ENCODE results near the gene CBX8. TPM values are rescaled to one million over a fixed set of nuclear protein-coding genes. Genes with fewer than 3 reads are reported as not detected.

Gene CBX8
- total and polyA plus RNA-seq, 2 of the 13 experiments (the other 11 are each of a cell fraction or from before 2014, with no cell fraction given) = 0.34 to 12.6 TPM

DNA sequence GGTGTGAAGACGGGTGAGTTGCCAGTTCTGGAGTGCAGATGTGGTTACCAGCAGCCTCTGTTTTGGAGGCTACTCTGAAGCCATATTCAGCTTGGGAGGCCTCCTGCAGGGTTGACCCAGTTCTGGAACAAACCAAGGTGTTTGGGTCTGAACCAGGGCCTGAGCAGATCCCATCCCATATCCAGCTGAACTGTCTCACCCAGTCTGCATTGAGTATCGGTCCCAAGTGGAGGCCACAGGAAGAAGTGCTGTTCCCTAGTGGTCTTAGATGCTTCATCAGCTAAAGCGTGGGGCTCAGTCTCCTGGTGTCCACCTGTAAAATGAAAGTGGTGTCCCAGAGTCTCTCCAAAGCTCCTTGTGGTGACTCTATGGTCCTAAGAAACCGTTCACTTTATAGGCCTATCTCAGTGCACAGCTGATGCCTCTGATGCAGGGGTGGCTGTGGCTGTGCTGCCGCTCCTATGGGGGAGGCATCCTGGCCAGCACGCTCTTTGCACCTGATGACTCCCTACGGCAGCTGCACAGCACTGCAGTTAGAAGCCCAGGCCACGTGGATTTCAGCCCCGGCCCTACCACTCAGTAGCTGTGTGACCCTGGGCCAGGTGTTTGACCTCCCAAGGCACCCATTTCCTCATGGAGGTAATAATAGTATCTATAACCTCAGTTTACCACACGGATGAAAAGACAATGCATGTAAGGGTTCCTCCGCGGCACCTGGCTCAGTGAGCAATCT is 21.3 kb upstream of the CBX8 start (continued):
- TF ChIP-seq, protein P1, sequence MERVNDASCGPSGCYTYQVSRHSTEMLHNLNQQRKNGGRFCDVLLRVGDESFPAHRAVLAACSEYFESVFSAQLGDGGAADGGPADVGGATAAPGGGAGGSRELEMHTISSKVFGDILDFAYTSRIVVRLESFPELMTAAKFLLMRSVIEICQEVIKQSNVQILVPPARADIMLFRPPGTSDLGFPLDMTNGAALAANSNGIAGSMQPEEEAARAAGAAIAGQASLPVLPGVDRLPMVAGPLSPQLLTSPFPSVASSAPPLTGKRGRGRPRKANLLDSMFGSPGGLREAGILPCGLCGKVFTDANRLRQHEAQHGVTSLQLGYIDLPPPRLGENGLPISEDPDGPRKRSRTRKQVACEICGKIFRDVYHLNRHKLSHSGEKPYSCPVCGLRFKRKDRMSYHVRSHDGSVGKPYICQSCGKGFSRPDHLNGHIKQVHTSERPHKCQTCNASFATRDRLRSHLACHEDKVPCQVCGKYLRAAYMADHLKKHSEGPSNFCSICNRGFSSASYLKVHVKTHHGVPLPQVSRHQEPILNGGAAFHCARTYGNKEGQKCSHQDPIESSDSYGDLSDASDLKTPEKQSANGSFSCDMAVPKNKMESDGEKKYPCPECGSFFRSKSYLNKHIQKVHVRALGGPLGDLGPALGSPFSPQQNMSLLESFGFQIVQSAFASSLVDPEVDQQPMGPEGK (CRISPR knock-in tag; IDR thresholded peaks at IDR 0.05) = peak; percentile 57; the same call in 1 of the 2 replicates
- TF ChIP-seq, protein P2, sequence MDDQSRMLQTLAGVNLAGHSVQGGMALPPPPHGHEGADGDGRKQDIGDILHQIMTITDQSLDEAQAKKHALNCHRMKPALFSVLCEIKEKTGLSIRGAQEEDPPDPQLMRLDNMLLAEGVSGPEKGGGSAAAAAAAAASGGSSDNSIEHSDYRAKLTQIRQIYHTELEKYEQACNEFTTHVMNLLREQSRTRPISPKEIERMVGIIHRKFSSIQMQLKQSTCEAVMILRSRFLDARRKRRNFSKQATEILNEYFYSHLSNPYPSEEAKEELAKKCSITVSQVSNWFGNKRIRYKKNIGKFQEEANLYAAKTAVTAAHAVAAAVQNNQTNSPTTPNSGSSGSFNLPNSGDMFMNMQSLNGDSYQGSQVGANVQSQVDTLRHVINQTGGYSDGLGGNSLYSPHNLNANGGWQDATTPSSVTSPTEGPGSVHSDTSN (CRISPR knock-in tag; IDR thresholded peaks at IDR 0.05; ENCODE audit: borderline replicate concordance) = no peak
- TF ChIP-seq ZNF570 (CRISPR knock-in tag; IDR thresholded peaks at IDR 0.05; ENCODE audit: borderline replicate concordance) (no peak), TSC22D2 (CRISPR knock-in tag; IDR thresholded peaks at IDR 0.05; ENCODE audit: borderline replicate concordance) (peak; percentile 67; the same call in 1 of the 2 replicates), XBP1 (CRISPR knock-in tag; IDR thresholded peaks at IDR 0.05) (no peak), ZNF253 (CRISPR knock-in tag; IDR thresholded peaks at IDR 0.05; ENCODE audit: borderline replicate concordance) (no peak), ETV5 (CRISPR knock-in tag; IDR thresholded peaks at IDR 0.05; ENCODE audit: borderline replicate concordance) (peak; percentile 18; the same call in 1 of the 2 replicates), GABPA (IDR thresholded peaks at IDR 0.05; ENCODE audit: low read depth, low read length) (no peak), GABPA (CRISPR knock-in tag; IDR thresholded peaks at IDR 0.05; ENCODE audit: low read depth) (no peak), MIER3 (CRISPR knock-in tag; IDR thresholded peaks at IDR 0.05; ENCODE audit: borderline replicate concordance) (peak; percentile 39; the same call in 1 of the 2 replicates), HDAC1 (CRISPR knock-in tag; IDR thresholded peaks at IDR 0.05) (peak; percentile 69; the same call in 1 of the 2 replicates), HNF4A (CRISPR knock-in tag; IDR thresholded peaks at IDR 0.05) (peak; percentile 73), ZNF569 (CRISPR knock-in tag; IDR thresholded peaks at IDR 0.05; ENCODE audit: borderline replicate concordance) (no peak), ZNF549 (CRISPR knock-in tag; IDR thresholded peaks at IDR 0.05) (no peak), NCOA1 (CRISPR knock-in tag; IDR thresholded peaks at IDR 0.05) (no peak), YEATS2 (CRISPR knock-in tag; IDR thresholded peaks at IDR 0.05; ENCODE audit: borderline replicate concordance) (peak; percentile 44; the same call in 1 of the 2 replicates), ZNF44 (CRISPR knock-in tag; IDR thresholded peaks at IDR 0.05) (0 out of 2 replicates have a peak, but pooled peaks have one; percentile 68), ISX (CRISPR knock-in tag; conservative IDR thresholded peaks at IDR 0.05) (no peak)
- TF ChIP-seq, protein P3, sequence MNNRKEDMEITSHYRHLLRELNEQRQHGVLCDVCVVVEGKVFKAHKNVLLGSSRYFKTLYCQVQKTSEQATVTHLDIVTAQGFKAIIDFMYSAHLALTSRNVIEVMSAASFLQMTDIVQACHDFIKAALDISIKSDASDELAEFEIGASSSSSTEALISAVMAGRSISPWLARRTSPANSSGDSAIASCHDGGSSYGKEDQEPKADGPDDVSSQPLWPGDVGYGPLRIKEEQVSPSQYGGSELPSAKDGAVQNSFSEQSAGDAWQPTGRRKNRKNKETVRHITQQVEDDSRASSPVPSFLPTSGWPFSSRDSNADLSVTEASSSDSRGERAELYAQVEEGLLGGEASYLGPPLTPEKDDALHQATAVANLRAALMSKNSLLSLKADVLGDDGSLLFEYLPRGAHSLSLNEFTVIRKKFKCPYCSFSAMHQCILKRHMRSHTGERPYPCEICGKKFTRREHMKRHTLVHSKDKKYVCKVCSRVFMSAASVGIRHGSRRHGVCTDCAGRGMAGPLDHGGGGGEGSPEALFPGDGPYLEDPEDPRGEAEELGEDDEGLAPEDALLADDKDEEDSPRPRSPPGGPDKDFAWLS (CRISPR knock-in tag; IDR thresholded peaks at IDR 0.05; ENCODE audit: borderline replicate concordance) = no peak
- TF ChIP-seq, protein P4, sequence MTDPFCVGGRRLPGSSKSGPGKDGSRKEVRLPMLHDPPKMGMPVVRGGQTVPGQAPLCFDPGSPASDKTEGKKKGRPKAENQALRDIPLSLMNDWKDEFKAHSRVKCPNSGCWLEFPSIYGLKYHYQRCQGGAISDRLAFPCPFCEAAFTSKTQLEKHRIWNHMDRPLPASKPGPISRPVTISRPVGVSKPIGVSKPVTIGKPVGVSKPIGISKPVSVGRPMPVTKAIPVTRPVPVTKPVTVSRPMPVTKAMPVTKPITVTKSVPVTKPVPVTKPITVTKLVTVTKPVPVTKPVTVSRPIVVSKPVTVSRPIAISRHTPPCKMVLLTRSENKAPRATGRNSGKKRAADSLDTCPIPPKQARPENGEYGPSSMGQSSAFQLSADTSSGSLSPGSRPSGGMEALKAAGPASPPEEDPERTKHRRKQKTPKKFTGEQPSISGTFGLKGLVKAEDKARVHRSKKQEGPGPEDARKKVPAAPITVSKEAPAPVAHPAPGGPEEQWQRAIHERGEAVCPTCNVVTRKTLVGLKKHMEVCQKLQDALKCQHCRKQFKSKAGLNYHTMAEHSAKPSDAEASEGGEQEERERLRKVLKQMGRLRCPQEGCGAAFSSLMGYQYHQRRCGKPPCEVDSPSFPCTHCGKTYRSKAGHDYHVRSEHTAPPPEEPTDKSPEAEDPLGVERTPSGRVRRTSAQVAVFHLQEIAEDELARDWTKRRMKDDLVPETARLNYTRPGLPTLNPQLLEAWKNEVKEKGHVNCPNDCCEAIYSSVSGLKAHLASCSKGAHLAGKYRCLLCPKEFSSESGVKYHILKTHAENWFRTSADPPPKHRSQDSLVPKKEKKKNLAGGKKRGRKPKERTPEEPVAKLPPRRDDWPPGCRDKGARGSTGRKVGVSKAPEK (CRISPR knock-in tag; IDR thresholded peaks at IDR 0.05; ENCODE audit: borderline replicate concordance) = peak; percentile 83; the same call in 1 of the 2 replicates
- TF ChIP-seq, protein P5, sequence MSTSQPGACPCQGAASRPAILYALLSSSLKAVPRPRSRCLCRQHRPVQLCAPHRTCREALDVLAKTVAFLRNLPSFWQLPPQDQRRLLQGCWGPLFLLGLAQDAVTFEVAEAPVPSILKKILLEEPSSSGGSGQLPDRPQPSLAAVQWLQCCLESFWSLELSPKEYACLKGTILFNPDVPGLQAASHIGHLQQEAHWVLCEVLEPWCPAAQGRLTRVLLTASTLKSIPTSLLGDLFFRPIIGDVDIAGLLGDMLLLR (CRISPR knock-in tag; IDR thresholded peaks at IDR 0.05) = no peak

Data from HepG2 (cell line).